GM18526 (cell line): ENCODE data around the gene ME3.

Source experiments
- POLR2A ChIP-seq: IDR thresholded peaks from 3 replicates; pipeline ENCODE4 v1.6.1; 2011; ENCODE audit not compliant: insufficient read length; ENCODE audit errors: extremely low read depth

ME3 gene

DNA sequence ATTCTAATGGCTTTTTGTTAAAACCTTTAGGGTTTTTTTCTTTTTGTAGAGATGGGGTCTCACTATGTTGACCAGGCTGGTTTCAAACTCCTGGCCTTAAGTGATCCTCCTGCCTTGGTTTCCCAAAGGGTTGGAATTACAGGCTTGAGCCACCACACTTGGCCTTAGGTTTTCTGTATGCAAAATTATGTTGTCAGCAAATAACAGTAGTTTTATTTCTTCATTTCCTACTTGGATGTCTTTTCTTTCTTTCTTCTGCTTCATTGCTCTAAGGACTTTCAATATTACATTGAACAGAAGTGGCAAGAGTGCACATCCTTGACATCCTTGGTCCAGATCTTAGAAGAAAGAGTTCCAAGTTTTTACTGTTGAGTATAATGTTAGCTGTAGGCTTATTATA, 245.0 kb downstream of the ME3 start:
- no peak for TF ChIP-seq POLR2A

DNA sequence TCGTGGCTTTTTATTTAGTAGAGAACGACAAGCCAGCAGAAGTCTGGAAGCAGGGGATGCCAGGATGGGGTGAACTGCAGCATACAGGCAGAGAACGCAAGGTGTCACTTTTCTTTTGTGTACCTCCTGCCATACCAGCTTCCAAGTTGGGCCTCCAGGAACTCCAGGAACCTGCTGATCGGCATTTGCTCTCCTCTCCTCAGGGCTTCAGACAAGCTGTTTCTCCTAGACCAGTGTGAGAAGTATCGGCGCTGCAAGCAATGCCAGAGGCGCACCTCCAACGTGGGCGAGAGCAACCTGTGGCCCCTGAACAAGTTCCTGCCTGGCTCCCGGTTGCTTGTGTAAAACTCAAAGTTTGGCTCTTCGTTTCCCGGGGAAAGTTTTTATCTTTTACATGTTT, 250.0 kb downstream of the ME3 start:
- TF ChIP-seq POLR2A, result no peak

DNA sequence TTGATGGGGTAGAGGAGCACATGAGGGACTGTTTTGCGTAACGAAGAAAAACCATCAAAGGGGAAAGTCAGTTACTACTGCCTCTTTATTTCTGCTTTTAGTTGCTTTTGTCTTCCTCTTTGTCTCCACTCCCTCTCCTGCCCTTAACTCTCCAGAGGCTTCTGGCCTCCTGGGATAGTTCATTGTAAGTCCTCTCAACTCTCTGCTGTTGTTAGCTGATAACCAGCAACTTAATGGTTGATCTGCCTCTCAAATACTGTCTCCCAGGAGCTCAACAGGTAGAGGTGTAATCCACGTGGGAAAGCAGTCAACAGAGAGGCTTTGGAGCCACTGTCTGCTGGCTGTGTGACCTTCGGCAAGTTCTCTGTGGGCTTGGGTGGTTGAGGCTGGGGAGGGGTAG, 250.5 kb downstream of the ME3 start:
- TF ChIP-seq POLR2A, result no peak

DNA sequence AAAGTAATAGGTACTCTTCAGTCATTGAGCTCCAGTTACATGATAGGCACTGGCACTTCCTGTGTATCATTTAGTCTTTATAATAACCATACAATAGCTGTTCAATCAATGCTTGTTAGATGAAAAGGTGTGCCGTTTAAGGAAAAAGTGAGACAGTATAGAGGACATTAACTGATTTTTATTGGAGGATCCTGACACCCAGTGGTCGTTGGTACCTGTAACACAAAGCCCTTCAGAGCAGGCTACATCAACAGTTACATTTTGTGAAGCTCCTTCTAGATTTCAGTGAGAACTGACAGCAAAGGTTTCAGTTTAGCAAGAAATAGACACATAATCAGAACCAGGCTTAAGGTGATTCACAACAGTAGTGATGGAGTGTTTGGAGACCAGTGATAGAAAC, 253.5 kb downstream of the ME3 start:
- no peak for TF ChIP-seq POLR2A

DNA sequence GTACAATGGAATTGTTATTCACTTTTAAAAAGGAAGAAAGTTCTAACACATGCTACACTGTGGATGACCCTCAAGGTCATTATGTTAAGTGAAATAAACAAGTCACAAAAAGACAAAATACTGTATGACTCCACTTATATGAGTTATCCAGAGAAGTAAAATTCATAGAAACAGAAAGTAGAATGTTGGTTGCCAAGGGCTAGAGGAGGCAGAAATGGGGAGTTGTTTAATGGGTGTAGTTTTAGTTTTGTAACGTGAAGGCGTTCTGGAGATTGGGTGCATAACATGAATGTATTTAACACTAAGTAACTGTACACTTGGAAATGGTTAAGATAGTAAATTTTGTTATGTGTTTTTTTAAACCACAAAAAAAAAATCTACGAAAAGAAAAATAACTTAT, 253.9 kb downstream of the ME3 start:
- TF ChIP-seq POLR2A, result no peak

DNA sequence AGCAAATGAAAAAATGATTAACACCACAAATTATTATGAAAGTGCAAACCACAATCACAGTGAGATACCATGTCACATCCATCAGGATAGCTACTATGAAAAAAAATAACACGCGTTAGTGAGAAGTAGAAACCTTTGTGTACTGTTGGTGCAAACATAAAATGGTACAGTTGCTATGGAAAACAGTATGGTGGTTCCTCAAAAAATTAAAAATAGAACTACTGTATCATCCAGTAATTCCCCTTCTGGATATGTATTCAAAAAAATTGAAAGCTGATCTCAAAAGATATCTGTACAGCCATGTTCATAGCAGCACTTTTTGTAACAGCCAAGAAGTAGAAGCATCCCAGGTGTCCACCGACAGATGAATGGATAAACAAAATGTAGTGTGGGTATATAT, 254.3 kb downstream of the ME3 start:
- no peak for TF ChIP-seq POLR2A

DNA sequence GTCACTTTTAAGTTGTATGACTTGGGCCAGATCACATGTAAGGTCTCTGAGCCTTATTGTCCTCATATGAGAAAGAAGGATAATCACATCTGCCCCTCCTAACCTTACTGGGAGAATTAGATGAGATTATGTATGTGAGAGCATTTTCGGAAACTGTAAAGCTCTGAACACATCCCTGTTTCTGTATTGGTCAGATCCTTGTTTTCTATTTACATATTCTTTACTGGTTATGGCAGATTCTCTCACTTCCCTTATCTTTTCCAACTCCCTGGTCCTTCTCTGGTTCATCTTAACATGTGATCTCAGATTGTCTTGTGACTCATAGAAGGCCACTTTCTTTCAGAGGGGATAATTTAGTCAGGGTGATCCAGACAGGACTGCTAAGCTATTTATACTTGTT, 255.9 kb downstream of the ME3 start:
- no peak for TF ChIP-seq POLR2A

DNA sequence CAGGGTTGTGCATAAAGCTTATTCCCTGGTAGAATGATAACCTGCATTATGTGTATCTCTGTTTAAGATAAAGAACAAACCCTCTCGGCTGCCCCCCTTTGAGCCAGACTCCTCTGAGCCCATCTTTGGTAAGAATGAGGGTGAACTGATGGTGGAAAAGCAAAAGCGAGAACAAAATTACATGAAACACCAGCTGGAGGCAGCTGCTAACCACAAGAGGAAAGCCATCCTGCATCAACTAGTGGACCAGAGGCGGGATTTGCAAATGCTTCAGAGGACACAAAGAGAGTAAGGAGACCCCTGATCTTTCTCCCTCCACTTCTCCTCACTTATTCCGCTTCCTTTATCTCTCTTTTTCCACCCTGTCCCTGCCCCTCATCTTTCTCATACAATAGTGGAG, 257.4 kb downstream of the ME3 start:
- TF ChIP-seq POLR2A, result no peak

DNA sequence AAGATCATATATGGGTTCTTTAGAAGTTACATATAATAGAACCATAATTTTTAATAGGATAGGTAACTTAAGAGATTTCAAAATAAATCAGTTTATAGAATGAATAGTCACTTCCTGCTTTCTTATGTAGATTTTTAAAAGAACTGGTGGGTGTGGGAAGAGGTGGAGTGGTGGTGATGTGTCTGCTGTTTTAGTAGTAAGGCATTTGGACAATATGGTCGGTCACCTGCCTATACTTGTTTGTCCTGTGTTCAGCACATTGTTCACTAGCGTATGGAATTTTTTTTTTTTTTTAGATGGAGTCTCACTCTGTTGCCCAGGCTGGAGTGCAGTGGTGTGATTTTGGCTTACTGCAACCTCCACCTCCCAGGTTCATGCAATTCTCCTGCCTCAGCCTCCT, 258.4 kb downstream of the ME3 start:
- no peak for TF ChIP-seq POLR2A

DNA sequence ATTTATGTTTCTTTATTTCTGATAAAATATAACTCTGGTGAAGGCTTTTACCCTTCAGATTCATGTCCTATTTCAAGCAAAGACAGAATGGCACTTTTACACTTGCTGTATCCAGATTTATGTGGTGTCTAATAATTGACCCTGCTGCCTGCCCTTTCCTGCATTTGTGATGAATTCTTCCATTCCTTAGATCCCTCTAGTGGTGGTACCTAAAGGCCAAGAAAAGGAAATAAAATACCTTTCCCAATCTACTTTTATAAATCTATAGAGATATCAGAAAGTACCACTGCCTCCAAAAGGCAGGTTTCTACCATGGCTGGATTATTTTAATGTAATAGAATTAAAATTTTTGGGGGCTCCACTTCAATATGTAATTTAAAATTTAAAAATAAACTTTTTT, 263.6 kb downstream of the ME3 start:
- TF ChIP-seq POLR2A, result no peak

DNA sequence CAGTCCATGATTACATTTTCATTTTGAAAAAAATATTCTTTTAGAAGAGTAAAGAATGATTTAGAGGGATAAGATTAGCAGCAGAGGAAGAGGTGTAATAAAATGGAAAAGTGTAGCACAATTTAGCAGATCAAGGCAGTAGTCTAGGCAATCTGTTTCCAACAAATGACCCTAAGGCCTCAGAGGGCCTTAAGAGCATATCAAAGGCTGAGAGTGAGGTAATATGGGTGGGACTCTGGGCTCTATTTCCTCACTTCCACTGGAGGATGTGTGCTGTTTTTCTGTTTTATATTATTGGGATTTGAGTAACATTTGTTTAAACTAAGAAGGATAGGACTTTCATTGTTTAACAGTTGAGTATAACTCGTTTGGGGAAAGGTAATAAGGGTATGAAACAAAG, 269.0 kb downstream of the ME3 start:
- TF ChIP-seq POLR2A, result no peak

DNA sequence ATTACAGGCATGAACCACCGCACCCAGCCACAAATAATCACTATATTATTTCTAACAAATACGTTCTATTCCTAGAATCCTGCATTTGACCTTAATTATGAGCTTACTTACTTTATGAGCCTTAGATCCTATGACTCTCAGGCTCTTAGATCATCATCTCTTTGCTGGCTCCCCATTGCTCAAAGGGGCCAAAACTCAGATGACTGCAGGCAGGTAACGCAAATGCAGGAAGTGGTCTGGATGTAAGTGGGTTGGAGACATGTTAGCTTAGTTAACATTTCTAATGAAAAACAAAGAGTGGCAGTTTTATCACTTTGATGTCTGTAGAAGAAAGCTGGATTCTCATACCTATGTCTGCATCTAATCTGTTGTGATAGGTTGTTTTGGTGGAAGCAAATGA, 274.3 kb downstream of the ME3 start:
- no peak for TF ChIP-seq POLR2A

DNA sequence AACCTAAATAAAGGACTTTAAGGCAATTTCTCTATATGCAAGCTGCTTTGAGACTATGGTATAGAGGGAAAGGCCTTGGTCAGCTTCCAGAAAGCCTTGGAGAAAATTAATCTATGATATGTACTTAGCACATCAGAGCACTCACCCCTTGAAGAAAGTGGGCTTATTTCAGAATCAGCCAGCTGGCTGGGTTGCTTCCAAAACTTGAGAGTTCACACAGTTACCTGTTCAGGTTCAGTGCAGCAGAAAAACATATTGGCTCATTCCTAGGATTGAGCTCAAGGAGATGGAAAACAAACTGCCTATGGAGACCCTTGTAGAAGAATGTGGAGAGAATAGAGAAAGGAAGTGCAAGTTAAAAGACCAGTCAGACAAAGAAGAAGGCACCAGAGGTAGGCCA, 275.1 kb downstream of the ME3 start:
- no peak for TF ChIP-seq POLR2A

DNA sequence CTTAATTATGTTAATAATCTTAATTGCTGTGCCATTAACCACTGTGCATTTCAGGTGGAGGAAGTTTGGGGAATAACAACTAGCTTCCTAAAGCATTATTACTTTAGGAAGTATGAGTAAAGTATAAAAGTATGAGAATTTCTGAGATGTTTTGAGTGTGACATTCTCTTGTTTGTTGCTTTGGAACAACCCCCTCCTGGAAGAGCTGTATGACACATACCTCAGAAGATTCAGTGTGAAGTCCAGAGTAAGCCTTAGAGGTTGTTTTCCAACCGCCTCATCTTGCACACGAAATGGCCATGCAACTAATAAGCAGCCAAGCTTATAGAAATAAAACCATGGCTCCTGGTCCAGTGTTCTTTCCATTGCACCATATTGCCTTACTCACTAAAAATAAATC, 276.0 kb downstream of the ME3 start:
- no peak for TF ChIP-seq POLR2A

DNA sequence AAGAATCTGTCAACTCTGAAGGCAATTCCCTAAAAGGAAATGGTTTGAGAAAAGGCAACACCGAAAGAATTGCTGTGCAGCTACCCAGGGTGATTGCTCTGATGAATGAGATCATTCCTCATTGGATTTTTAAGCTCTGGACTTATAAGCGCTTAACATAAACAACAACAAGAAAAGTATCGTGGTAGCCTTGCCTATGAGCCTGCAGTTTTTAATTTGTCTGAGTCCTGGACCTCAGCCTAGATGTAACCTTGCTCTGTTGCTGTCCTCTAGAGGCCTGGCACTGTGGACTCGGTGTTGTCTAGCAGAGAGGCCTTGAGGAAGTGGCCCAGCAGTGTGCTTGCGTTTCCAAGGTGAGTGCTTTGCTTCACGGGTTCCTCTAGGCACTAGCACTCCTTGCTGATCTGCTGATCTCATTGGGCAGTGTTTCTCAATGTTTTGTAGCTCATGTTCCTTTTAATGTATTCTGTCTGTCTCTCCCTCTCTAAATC, 277.3 kb downstream of the ME3 start:
- no peak for TF ChIP-seq POLR2A
